GM19025 (cell line): ENCODE results near the gene TTC16.

Experiments
- ATAC-seq: cut with Tn5 transposase; IDR thresholded peaks from one replicate; pipeline ENCODE4 v1.9.1; 2021; ENCODE audit warnings: mild to moderate bottlenecking, low read depth, moderate library complexity; ENCODE audit not compliant: unreplicated experiment

The TTC16 gene

GRCh38 chr9:127715470-127716337, at the start of gene TTC16, which contains the start of gene PTRH1:
Gene TTC16 (plus strand): TSS chr9:127716079. CDS start chr9:127716146, 67 bp downstream.
Gene PTRH1 (minus strand): TSS chr9:127715663. CDS start chr9:127715639, 24 bp downstream.
- ATAC-seq = peak; percentile 93

- ATAC-seq = no peak
Measured at GRCh38 chr9:127667127-127667844, 48.6 kb upstream of the TTC16 start.

GRCh38 chr9:127667906-127668305, 48.0 kb upstream of the TTC16 start:
- no peak for ATAC-seq

- ATAC-seq = no peak
Measured at GRCh38 chr9:127673234-127673633, 42.6 kb upstream of the TTC16 start.

GRCh38 chr9:127676638-127677037, 39.2 kb upstream of the TTC16 start:
- no peak for ATAC-seq

GRCh38 chr9:127679506-127679905, 36.4 kb upstream of the TTC16 start:
- ATAC-seq = no peak

GRCh38 chr9:127680226-127680625, 35.7 kb upstream of the TTC16 start:
- no peak for ATAC-seq

GRCh38 chr9:127680846-127681245, 35.0 kb upstream of the TTC16 start:
- no peak for ATAC-seq

GRCh38 chr9:127682351-127683136, 33.3 kb upstream of the TTC16 start:
- no peak for ATAC-seq

GRCh38 chr9:127683723-127684122, 32.2 kb upstream of the TTC16 start:
- no peak for ATAC-seq

GRCh38 chr9:127684576-127684975, 31.3 kb upstream of the TTC16 start:
- no peak for ATAC-seq

GRCh38 chr9:127686461-127687393, 29.2 kb upstream of the TTC16 start:
- no peak for ATAC-seq

GRCh38 chr9:127689329-127690000, 26.4 kb upstream of the TTC16 start:
- ATAC-seq = no peak

- no peak for ATAC-seq
Measured at GRCh38 chr9:127690735-127691134, 25.1 kb upstream of the TTC16 start.

GRCh38 chr9:127692071-127692470, 23.8 kb upstream of the TTC16 start:
- no peak for ATAC-seq

GRCh38 chr9:127693143-127693542, 22.7 kb upstream of the TTC16 start:
- ATAC-seq = no peak

- ATAC-seq = no peak
Measured at GRCh38 chr9:127693697-127694096, 22.2 kb upstream of the TTC16 start.

GRCh38 chr9:127694890-127695720, 20.8 kb upstream of the TTC16 start:
- no peak for ATAC-seq
